ENCODE measurements around the gene BCL7A.
A peak's percentile ranks its signal among the peaks of the same experiment; 100 is the strongest.

Gene BCL7A

GRCh38 chr12:122078141-122079032 lies 56.7 kb downstream of the BCL7A start, which contains the start of gene MLXIP:
TSS of gene MLXIP (plus strand) at chr12:122078756. CDS start at chr12:122078854, 98 bp downstream.
- DNase-seq (ENCODE audit: low read depth), result peak; percentile 60

- no peak for DNase-seq (ENCODE audit: low read depth)
These were observed 57.4 kb downstream of the BCL7A start for GRCh38 chr12:122079033-122079531.

- DNase-seq (ENCODE audit: low read depth), result no peak
These were observed 57.9 kb downstream of the BCL7A start for GRCh38 chr12:122079532-122080081.

- DNase-seq (ENCODE audit: low read depth), result no peak
These were observed 58.7 kb downstream of the BCL7A start for GRCh38 chr12:122080149-122081082.

GRCh38 chr12:122081083-122081696 lies 59.5 kb downstream of the BCL7A start:
- no peak for DNase-seq (ENCODE audit: low read depth)

GRCh38 chr12:122081697-122082221 lies 60.1 kb downstream of the BCL7A start:
- no peak for DNase-seq (ENCODE audit: low read depth)

GRCh38 chr12:122082621-122083356 lies 61.1 kb downstream of the BCL7A start:
- DNase-seq (ENCODE audit: low read depth), result no peak

GRCh38 chr12:122084857-122085405 lies 63.2 kb downstream of the BCL7A start:
- no peak for DNase-seq (ENCODE audit: low read depth)

GRCh38 chr12:122085591-122085990 lies 63.9 kb downstream of the BCL7A start:
- DNase-seq (ENCODE audit: low read depth), result no peak

GRCh38 chr12:122086116-122086515 lies 64.4 kb downstream of the BCL7A start:
- DNase-seq (ENCODE audit: low read depth), result no peak

GRCh38 chr12:122086641-122087285 lies 65.1 kb downstream of the BCL7A start:
- DNase-seq (ENCODE audit: low read depth), result no peak

- DNase-seq (ENCODE audit: low read depth), result no peak
These were observed 65.9 kb downstream of the BCL7A start for GRCh38 chr12:122087431-122088178.

GRCh38 chr12:122088179-122088810 lies 66.6 kb downstream of the BCL7A start:
- DNase-seq (ENCODE audit: low read depth), result no peak

- no peak for DNase-seq (ENCODE audit: low read depth)
These were observed 67.4 kb downstream of the BCL7A start for GRCh38 chr12:122089077-122089476.

GRCh38 chr12:122090759-122091515 lies 69.3 kb downstream of the BCL7A start:
- DNase-seq (ENCODE audit: low read depth), result peak; percentile 84

- no peak for DNase-seq (ENCODE audit: low read depth)
These were observed 71.6 kb downstream of the BCL7A start for GRCh38 chr12:122093098-122093883.

GRCh38 chr12:122094137-122094734 lies 72.6 kb downstream of the BCL7A start:
- no peak for DNase-seq (ENCODE audit: low read depth)
